Measurements from ENCODE around the gene ARHGAP28. TPM values are rescaled to one million over a fixed set of nuclear protein-coding genes. Genes with fewer than 3 reads are reported as not detected.

ARHGAP28 gene
- total RNA-seq, result 7.4 and 8.2 TPM in 2 replicates

GRCh38 chr18:6729247-6730091 is at the start of gene ARHGAP28:
ARHGAP28 (plus strand) TSS chr18:6729716; CDS start chr18:6729822, 106 bp downstream.

